Daoy (cell line): ENCODE results near the gene TFEB. TPM values are rescaled to one million over a fixed set of nuclear protein-coding genes. Genes with fewer than 3 reads are reported as not detected.
A peak's percentile ranks its signal among the peaks of the same experiment; 100 is the strongest.

ENCODE experiments used
- DNase-seq: peaks from one replicate; pipeline ENCODE4 v3.0.0-alpha.2; 2015; ENCODE audit warnings: low read depth
- total RNA-seq: library from RNA; depleted of rRNA; stranded (reverse); fragments of >200 nt; shearing (Covaris generic); gene quantifications from 2 replicates; pipeline ENCODE4 v1.2.3, GENCODE V29; 2014

The TFEB gene
- total RNA-seq, 1 experiment from 2014 or later, result 8.1 TPM

DNA sequence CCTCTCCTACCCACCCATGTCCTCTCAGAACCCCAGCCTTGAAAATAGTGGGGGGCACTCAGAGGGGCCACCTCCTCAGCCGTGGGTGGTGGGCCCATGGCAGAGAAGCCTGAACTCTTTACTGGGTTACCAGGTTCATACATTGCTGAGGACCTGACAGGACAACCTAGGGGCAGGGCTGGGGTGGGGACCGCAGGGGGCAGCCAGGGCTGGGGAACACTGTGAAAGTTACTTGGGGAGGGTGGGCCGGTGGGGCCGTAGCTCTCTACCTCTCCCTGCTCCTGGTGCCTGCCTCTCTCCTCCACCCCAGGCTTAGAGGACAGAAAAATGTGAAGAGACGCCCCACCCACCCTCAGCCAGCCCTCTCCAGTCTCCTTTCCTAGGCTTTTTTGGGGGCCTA lies 81.7 kb downstream of the TFEB start:
- DNase-seq, result no peak

GRCh38 chr6:41652866-41653652 lies 82.3 kb downstream of the TFEB start:
- DNase-seq, result no peak

- no peak for DNase-seq
Measured at GRCh38 chr6:41651962-41652657, 83.3 kb downstream of the TFEB start.

DNA sequence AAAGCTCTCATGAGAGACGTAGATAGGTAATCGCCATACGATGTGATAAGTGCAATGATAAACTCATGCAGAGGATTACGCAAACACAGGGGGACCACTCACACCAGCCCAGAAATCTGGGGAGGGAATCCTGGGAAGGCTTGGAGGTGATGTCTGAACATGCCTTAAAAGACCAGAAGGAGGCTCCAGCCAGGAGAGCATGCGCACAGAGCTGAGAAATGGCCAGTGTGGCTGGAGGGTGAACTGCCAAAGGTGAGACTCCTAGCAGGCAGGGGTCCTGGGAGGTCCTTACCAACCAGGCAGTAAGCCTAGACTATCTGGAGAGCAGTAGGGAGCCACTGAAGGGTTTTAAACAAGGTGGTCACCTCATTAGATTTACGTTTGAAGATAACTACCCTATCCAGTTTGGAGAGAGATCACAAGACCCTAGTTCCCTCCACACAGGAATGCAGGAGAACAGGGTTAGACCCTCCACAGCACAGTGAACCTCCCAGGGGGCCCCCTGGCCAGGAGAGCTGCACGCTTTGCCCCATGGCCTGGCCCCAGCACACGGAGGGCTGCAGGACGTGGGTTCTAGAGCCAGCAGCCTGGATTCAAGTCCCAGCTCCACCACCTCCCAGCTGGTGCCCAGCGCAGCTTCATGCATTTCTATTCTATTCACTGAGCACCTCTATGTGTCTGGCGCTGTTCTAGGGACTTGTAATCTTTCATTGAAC lies 84.0 kb downstream of the TFEB start:
- DNase-seq, result no peak

DNA sequence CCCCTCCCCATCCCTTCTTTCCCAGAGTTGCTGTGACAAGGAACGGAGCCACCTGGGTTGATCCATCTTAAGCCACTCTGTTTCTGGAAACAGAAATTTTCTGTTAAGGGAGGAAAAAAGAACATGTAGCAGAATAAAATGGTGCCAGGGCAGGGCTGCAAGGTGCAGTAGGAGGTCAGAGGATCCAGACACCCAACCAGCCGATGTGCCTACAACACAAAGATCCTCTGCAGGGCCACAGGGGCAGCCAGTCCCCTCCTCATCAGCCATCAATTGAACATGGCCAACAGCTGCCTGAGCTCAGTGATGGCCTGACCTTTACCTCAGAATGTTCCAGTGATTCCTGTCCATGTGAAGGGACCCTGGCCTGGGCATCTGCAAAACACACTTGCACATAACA lies 85.3 kb downstream of the TFEB start:
- no peak for DNase-seq

DNA sequence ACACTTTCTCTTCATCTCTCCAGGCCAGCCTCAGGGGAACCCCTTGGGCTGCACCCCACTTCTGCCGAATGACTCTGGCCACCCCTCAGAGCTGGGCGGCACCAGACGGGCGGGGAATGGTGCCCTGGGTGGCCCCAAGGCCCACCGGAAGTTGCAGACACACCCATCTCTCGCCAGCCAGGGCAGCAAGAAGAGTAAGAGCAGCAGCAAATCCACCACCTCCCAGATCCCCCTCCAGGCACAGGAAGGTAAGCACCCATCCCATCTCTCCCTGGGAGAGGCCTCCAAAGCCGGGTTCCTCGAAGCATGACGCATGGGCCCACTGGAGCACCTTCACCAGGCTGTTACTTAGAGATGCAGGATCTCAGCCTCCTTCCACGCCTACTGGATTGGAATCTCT lies 85.8 kb downstream of the TFEB start:
- DNase-seq, result no peak

DNA sequence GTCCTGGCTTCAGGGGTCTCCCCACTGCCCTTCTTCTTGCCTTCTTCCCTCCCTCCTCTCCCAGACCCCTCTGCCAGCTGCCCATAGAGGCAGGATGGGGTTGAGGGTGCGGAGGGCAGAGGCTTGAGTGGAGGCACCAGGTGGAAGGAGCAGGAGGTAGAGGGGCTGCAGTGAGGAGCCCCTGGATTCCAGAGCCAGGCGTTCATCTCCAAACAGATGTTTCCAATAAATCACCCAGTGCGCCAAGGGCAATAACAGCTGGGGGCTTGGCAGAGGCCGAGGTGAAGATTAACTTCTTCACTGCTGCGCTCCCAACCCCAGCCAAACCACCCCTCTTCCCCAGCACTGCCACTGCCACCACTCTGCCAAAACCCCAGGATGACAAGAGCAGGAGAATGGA lies 86.5 kb downstream of the TFEB start:
- DNase-seq, result no peak

- no peak for DNase-seq
Measured at GRCh38 chr6:41648070-41648585, 87.3 kb downstream of the TFEB start.

DNA sequence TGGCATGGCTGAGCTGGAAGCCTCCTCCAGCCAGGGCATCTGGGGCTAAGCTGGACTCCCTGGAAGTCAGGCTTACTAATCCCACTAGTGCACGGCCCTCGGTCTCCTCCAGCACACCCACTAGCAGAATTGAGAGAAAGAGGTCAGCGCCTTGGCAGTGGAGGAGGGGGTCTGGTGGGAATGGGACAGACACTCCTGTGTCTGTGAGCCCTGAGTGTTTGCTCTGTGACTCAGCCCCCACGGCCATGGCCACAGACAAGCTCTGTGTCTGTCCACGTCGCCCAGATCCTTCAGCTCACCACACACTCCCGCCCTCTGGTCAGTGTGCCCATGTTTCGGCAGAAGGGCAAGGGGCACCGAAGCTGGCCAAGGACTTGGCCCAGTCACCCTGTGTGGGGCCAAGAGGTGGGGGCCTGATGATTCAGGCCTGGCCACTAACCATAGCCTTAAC lies 88.3 kb downstream of the TFEB start:
- no peak for DNase-seq

DNA sequence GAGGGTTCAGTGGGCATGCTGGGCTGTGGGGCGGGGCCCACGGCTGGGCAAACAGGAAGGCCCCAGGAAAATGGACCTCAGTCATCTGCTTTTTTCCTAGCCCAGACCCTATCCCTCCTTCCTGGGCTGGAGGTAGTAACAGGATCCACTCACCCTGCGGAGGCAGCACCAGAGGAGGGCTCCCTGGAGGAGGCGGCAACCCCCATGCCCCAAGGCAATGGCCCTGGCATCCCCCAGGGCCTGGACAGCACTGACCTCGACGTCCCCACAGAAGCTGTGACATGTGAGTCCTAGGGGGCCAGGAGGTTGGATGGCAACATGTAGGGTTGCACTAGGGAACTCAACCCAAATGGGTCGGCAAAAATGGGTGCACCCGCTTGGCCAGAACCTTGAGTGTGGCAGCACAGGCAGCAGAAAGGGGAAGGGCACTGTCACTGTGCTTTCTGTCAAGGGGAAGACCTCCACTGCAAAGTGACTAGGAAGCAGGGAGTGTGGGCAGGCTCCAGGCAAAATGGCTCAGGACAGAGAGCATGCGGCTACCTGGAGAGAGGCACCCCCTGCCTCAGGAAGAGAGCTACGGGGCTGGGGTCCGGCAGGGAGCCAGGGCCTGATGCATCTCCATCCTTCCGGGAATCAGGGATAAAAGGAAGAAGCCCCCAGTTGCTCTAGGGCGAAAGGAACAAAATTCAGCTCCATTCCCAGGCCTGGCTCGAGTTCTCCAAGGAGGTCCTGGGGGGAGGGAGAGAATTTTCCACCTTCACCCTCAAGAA lies 89.2 kb downstream of the TFEB start:
- no peak for DNase-seq

GRCh38 chr6:41645007-41645618 lies 90.3 kb downstream of the TFEB start:
- DNase-seq, result peak; percentile 74

GRCh38 chr6:41644297-41644879 lies 91.0 kb downstream of the TFEB start:
- DNase-seq, result no peak

DNA sequence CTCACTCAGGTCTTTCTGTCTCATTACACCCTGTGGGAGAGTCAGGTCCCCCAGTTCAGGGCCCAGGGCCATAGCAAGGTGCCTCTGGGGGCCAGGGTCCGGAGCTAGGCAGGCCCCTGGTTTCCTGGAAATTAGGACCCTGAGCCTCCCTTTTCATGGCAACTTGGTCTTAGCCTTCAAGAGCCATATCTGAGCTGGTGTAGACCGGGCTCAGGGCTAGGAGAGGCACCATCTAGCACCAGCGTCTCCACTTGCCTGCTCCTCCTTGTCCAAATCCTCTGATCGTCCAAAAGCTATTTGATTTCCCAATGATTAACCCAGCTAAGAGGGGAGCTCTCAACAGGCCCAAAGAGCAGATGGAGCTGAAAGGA lies 91.5 kb downstream of the TFEB start:
- no peak for DNase-seq

DNA sequence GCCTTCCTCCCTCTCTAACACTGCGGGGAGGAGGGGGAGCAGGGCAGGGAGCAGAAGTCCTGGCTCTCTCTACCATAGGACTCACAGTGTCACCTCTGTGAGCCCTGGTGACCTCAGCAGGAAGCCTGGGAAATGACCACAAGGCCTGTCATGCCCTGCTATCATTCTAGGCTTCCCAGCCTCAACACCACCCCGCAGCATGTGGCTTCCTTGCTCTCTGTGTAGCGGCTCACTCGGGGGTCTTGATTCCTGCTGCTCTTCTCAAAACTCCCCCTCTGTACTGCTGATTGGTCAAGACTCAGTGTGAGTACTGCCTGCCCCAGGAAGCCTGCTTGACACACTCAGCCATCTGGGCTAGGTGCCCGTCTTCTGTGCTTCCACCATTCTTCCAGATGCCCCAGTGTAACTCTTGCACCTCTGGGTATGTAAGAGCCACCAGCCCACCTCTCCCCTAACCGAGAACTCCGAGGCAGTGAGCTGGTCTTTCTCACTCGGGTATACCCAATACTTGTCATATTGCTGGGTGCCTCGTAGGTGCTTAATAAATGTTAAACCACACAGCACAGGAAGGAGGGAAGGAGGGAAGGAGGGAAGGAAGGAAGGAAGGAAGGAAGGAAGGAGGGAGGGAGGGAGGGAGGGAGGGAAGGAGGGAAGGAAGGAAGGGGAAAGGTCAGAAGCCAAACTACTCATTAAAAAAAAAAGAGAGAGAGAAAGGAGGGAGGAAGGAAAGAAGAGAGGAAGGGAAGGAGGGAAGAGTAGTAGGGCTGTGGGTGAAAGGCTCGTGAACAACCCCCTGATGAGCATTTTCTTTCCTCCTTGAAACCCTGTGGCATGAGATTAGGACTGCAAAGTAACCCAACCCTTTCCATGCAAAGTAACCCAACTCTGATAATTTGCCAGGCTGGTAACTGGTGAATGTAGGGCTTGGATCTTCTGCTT lies 92.2 kb downstream of the TFEB start:
- no peak for DNase-seq

GRCh38 chr6:41642090-41642959 lies 93.1 kb downstream of the TFEB start:
- DNase-seq, result no peak

GRCh38 chr6:41641352-41641925 lies 94.0 kb downstream of the TFEB start:
- DNase-seq, result no peak

GRCh38 chr6:41640426-41640825 lies 95.0 kb downstream of the TFEB start:
- peak; percentile 46 for DNase-seq

DNA sequence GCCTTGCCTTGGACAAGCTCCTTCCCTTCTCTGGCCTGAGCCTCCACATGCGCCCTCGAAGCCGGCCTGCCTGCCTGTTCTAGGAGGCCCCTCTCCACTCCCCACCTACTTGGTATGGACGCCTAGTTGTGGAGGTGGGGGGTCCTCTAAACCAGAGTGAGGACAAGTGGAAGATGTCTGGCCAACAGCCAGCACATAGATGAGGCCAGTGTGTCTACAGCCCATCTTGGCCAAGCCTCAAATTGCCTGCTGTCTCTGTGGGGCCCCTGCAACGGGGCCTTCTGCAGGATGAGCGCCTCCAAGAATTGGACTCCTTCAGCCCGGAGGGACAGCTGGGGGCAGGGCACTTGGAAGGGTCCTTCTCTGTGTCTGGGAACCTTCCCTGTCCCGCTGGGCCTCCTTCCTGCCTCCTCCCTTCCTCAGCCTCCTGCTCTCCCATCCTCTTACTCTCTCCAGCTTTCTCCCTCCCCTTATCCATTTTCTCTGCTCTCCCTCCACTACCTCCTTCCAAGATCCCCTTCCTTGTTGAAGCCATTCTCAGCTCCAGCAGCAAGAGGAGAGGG lies 95.5 kb downstream of the TFEB start:
- peak; percentile 27 for DNase-seq
